PFSK-1 (cell line): ENCODE data around the gene KCNN1.

ENCODE experiments used
- FOXP2 ChIP-seq: optimal IDR thresholded peaks from 2 replicates; pipeline ENCODE3; 2011; ENCODE audit warnings: borderline replicate concordance, control low read depth, inconsistent platforms; ENCODE audit not compliant: insufficient read depth; ENCODE audit errors: extremely low read length, extremely low read depth
- POLR2AphosphoS5 ChIP-seq: IDR thresholded peaks from 2 replicates; pipeline ENCODE4 v1.6.1; 2012; ENCODE audit warnings: low read depth, mild to moderate bottlenecking, control low read depth, low read length, moderate library complexity
- REST ChIP-seq, 2 experiments: IDR thresholded peaks; 2 replicates each; pipeline versions ENCODE4 v1.6.1 to v1.8.0; 2011 to 2012; ENCODE audit warnings: low read depth in 2 of 2, low read length in 2 of 2, control low read depth in 1 of 2, inconsistent platforms in 1 of 2, mild to moderate bottlenecking in 1 of 2, moderate library complexity in 1 of 2; ENCODE audit not compliant: insufficient read depth in 1 of 2
- SIN3A ChIP-seq: IDR thresholded peaks from 2 replicates; pipeline ENCODE4 v1.6.1; 2012; ENCODE audit warnings: mild to moderate bottlenecking, low read length, moderate library complexity, borderline replicate concordance; ENCODE audit not compliant: insufficient read depth
- TAF1 ChIP-seq: IDR thresholded peaks from 2 replicates; pipeline ENCODE4 v1.6.1; 2012; ENCODE audit warnings: low read length, control low read depth, borderline replicate concordance; ENCODE audit not compliant: insufficient read depth

KCNN1 gene

GRCh38 chr19:18043676-18044075, 76.8 kb downstream of the KCNN1 start:
- TF ChIP-seq FOXP2 (no peak), POLR2AphosphoS5 (no peak), SIN3A (no peak), REST (IDR thresholded peaks at IDR 0.05; ENCODE audit: insufficient read depth in 1 of 2, low read depth in 2 of 2, low read length in 2 of 2) (no peak), TAF1 (no peak)

GRCh38 chr19:18044825-18045304, 78.0 kb downstream of the KCNN1 start:
- TF ChIP-seq TAF1 (no peak), POLR2AphosphoS5 (no peak), FOXP2 (no peak), SIN3A (no peak)

- TF ChIP-seq REST (IDR thresholded peaks at IDR 0.05; ENCODE audit: insufficient read depth in 1 of 2, low read depth in 2 of 2, low read length in 2 of 2), result no peak
- no peak for TF ChIP-seq POLR2AphosphoS5
- TF ChIP-seq FOXP2, result no peak
- no peak for TF ChIP-seq TAF1
- no peak for TF ChIP-seq SIN3A
Observed at GRCh38 chr19:18045307-18046050, 78.6 kb downstream of the KCNN1 start.

GRCh38 chr19:18046059-18046718, 79.3 kb downstream of the KCNN1 start:
- TF ChIP-seq SIN3A (no peak), TAF1 (no peak), FOXP2 (no peak), POLR2AphosphoS5 (no peak), REST (IDR thresholded peaks at IDR 0.05; ENCODE audit: insufficient read depth in 1 of 2, low read depth in 2 of 2, low read length in 2 of 2) (no peak)

GRCh38 chr19:18049385-18049784, 82.5 kb downstream of the KCNN1 start:
- TF ChIP-seq FOXP2 (no peak), POLR2AphosphoS5 (peak; percentile 32; the same call in 1 of the 2 replicates)
